ENCODE results near the gene NIM1K. TPM values are rescaled to one million over a fixed set of nuclear protein-coding genes. Genes with fewer than 3 reads are reported as not detected.
"Not testable (repeated sequence)": the region's sequence is repeated elsewhere in the genome, so short reads cannot be mapped to it uniquely, and the experiment has no call there.

Gene NIM1K
- total and polyA plus RNA-seq, 12 donors, result 0.07 to 0.42 (median 0.22) TPM; not detected in 2

DNA sequence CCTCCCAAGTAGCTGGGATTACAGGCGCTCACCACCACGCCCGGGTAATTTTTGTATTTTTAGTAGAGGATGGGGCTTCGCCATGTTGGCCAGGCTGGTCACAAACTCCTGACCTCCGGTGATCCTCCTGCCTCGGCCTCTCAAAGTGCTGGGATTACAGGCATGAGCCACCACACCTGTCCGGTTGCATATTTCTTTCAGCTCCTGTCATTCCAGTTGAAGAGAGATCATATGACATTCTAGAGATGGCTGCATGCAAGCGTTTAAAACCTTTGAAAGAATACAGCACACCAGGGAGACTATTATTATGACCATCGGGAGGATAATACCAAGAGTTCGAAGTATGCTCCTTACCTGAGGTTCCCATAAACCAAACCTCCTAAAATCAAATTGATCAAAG, 9.6 kb upstream of the NIM1K start:
- Histone ChIP-seq H3K27ac (no peak overlapping the region), H3K27me3 (no peaks in the 10 kb centered on the region), H3K4me3 (no peak overlapping the region), H3K36me3 (peaks cover 0 to 17% (median 0%) of the 10 kb centered on the region in 9 donors), H3K4me1 (no peaks in the 10 kb centered on the region), H3K9me3 (no peaks in the 10 kb centered on the region)
- WGBS, 2 donors, result 97 to 99% methylated on average over 10 of the region's 10 CpGs
- DNase-seq, result no peak
- intact Hi-C loops (cut with DNase I), result no loop called here
- ATAC-seq, result no peak
- TF ChIP-seq, protein P1, sequence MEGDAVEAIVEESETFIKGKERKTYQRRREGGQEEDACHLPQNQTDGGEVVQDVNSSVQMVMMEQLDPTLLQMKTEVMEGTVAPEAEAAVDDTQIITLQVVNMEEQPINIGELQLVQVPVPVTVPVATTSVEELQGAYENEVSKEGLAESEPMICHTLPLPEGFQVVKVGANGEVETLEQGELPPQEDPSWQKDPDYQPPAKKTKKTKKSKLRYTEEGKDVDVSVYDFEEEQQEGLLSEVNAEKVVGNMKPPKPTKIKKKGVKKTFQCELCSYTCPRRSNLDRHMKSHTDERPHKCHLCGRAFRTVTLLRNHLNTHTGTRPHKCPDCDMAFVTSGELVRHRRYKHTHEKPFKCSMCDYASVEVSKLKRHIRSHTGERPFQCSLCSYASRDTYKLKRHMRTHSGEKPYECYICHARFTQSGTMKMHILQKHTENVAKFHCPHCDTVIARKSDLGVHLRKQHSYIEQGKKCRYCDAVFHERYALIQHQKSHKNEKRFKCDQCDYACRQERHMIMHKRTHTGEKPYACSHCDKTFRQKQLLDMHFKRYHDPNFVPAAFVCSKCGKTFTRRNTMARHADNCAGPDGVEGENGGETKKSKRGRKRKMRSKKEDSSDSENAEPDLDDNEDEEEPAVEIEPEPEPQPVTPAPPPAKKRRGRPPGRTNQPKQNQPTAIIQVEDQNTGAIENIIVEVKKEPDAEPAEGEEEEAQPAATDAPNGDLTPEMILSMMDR (IDR thresholded peaks at IDR 0.05), result no peak

DNA sequence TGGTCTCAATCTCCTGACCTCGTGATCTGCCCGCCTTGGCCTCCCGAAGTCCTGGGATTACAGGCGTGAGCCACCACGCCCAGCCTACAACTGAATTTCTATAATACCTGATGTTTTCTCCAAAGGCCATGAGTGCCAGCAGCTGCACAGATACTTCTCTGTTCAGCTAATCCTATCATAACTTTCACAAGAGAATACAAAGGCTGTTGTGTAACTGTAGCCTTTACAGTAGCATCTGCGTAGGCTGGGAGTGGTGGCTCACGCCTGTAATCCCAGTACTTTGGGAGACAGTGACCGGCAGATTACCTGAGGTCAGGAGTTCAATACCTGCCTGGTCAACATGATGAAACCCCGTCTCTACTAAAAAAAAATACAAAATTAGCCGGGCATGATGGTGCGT, 8.9 kb upstream of the NIM1K start:
- H3K36me3 ChIP-seq, result peaks cover 0 to 10% (median 0%) of the 10 kb centered on the region in 9 donors
- H3K27ac ChIP-seq; H3K4me3 ChIP-seq; H3K9me3 ChIP-seq; H3K4me1 ChIP-seq; intact Hi-C loops (cut with DNase I); H3K27me3 ChIP-seq; ATAC-seq; DNase-seq: not testable (repeated sequence)
- WGBS, 2 donors, result 97% methylated on average over 11 of the region's 11 CpGs

DNA sequence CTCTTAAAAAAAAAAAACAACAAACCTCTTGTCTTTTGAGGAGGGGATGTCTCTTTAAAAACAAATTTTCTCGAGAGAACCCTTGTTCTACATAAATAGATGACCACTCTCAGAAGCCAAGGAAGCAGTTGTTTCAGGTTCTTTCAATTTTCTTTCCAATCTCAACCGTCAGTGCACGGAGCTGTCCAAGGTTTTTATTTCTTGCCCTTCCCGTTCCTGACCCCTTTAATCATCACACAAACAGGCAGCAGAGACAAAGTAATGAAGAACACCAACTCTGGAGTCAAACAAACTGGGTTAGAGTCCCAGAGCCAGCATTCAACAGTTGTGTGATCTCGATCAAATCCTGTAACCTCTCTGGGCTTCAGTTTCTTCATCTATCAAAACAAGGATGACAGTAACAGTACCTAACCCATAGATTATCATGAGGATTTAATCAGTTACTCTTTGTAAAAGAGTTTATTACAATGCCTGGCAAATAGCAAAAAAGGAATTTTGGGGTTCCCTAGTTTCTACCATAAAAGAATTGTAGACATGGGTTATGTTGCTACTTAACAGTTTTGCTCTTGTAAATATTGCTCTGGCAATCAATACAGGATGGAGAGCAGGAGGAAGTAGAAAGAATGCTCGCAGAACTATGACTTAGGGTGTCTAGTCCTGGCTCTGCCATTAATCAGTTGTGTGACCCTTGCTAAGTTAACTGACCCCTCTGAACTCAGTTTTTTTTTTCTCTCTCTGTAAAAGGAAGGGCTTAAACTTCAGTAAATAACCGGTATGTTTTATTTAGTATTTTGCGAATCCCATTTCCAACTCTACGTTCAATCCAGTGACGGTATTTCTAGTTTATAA, 1.0 kb upstream of the NIM1K start:
- peaks cover 2 to 33% (median 25%) of the 10 kb centered on the region in 9 donors for H3K4me1 ChIP-seq
- TF ChIP-seq, protein P1 (IDR thresholded peaks at IDR 0.05), result no peak
- H3K27ac ChIP-seq, result no peak overlapping the region
- peaks cover 0 to 31% (median 0%) of the 10 kb centered on the region in 7 donors for H3K27me3 ChIP-seq
- 25 to 32% methylated on average over 10 of the region's 10 CpGs for WGBS, 2 donors
- ATAC-seq (no peak), DNase-seq (no peak)
- no peaks in the 10 kb centered on the region for H3K9me3 ChIP-seq
- intact Hi-C loops (cut with DNase I), result loop anchor here in 1 of 10 donors (5.0 kb wide), 1 partner anchor 69 kb away; the partner anchor contains the start of gene ZNF131
- peak overlapping the region in 6 of 10 donors; percentile 49 to 75 (median 63) for H3K4me3 ChIP-seq
- no peaks in the 10 kb centered on the region for H3K36me3 ChIP-seq

DNA sequence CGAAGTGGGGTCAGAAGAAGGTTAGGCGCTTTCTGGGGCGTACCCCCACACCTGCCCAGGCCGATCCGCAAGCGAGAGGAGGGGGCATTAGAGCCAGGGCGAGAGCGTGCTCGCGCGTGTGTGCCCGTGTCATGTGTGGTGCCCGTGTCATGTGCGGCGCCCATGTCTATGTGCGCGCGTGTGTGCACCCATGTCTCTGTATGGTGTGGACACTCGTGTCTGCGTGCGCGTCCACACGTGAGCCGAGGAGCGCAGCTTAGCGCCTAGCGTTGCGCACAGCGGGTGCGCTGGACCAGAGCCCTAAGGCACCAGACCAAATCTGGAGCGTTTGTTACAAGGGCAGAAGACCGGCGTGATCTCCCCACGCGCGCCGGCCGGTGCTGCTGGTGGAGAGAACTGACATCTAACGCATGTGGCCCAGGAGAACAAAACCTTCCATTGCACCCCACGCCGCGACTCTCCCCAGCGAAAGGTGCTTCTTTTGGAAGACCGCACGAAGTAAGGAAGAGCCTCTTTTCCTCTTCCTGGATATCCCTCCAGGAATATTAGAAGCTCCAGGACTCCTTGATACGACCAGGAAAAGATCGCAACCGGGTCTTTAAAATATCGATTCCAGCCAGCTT, 644 bp downstream of the NIM1K start:
- Histone ChIP-seq H3K27me3 (peaks cover 0 to 31% (median 0%) of the 10 kb centered on the region in 7 donors), H3K27ac (peak overlapping the region in 2 of 10 donors; percentile 15 to 19), H3K4me1 (peaks cover 2 to 33% (median 25%) of the 10 kb centered on the region in 9 donors), H3K36me3 (no peaks in the 10 kb centered on the region), H3K9me3 (no peaks in the 10 kb centered on the region), H3K4me3 (peak overlapping the region; percentile 42 to 75 (median 63))
- intact Hi-C loops (cut with DNase I), result loop anchor here in 1 of 10 donors (5.0 kb wide), 1 partner anchor 70 kb away; the partner anchor contains the start of gene ZNF131
- DNase-seq (peak; percentile 9 to 30), ATAC-seq (peak; percentile 32 to 82 (median 57))
- WGBS, 2 donors, result 1% methylated on average over 49 of the region's 49 CpGs
- TF ChIP-seq, protein P1 (IDR thresholded peaks at IDR 0.05), result no peak
